NCI-H1694 (cell line): ENCODE data around the gene ANXA8.
"Not testable (repeated sequence)": the region's sequence is repeated elsewhere in the genome, so short reads cannot be mapped to it uniquely, and the experiment has no call there.

Source experiments
- DNase-seq: peaks from one replicate; lab custom pipeline; 2025; lab: John Stamatoyannopoulos, UW

ANXA8 gene

DNA sequence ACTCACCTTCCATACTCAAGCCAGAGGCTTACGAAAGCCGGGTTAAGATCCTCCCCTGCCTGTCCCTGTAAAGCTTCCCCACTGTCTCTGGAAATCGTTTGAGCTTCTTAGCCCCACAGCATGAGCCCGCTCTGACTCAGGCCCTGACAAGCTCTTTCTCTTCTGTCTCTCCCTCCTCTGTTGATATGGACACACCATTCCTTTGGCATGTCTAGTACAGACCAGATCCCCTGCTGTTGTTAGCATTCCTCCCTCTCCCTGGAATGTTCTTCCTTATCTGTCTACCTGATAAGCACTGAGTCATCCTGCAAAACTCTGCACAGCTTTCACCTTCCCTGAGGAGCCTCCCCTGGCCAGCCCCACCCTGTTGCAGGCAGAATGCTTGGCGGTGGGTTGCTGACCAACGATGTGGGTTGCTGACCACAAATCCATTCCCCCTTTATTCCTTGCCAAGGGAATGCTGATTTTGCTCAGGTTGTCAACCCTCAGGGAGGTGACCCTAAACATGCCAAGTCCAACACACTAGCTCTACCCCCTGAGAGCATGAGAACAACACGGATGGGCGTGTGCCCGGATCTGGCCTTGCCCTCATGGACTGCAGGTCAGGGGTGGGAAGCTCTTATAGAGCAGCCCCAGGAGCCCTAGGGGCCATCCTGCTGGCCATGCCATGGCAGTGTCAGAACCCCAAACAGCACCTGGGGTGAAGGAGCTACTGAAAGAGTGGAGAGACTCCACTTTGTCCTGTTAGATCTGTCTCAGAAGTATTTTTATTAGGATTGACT, 21.1 kb downstream of the ANXA8 start:
- DNase-seq, result not testable (repeated sequence)

DNA sequence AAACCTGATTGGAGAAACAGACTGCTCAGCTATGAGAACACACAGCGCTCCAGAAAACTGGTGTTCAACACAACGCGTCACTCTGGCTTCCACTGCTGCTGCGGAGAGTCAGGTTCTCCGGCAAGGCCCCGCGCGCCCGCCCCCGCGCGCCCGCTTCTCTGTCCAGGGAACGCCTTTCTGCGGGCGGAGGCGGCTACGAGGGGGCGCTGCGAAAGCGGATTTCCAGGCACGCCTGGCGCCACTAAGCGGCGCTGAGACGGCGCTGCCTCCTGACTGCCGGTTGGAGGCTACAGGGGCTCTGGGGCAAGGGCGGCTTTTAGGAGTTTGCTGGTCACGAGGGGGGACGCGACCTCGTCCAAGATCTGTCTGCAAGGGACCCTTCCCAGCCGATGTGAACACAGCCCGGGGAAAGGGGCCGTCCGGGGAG, 22.6 kb downstream of the ANXA8 start:
- DNase-seq, result not testable (repeated sequence)

DNA sequence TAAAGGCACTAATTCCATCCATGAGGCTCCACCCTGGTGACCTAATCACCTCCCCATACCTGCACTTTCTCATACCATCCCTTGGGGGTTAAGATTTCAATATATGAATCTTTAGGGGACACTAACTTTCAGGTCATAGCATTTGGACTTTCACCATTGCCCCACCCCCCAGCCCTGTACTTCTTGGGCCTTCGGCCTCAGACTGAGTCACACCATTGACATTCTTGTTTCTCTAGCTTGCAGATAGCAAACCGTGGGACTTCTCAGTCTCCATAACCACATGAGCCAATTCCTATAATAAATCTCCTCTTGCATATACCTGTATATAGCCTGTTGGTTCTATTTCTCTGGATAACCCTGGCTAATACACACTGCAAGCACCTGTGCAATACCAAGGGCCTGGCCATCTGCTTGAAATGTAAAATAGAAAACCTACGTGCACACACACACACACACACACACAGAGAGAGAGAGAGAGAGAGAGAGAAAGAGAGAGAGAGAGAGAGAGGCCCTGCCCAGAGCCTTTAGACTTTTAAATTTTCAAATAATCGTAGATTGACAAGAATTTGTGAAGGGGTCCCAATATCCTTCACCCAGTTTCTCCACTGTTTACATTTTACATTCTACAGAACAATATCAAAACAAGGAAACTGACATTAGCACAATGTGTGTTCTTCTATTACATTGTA, 25.3 kb downstream of the ANXA8 start:
- no peak for DNase-seq

DNA sequence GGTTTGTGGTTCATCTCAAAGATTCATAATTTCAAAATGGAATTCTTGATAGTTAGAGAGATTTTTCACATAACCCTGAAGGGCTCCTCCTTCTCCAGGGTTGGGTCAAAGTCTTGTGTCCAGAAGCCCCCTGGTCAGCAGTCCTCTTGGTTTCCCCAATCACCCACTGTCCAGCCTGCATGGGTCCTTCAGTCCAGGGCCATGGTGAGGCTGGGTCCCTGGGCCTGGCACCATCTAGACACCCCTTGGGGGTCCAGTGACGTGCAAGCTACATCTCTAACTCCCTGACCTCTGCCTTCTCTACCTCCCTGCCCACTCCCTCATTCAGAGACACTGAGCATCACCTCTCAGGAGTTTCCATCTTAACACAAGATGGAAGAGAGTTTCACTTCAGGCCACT, 26.1 kb downstream of the ANXA8 start:
- no peak for DNase-seq

DNA sequence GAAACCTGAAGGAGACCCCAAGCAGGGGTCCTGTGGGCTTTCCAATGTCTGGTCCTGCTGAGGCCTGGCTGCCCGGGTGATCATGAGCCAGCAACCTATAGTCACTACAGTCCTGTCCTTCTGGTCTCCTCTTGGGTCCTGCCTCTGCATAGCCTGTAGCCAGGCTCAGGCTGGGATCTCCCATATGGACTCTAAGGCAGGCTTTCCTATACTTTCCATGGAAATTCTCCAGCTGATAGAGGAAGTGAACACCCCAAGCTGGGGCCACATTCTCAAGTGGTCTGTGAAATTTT, 26.4 kb downstream of the ANXA8 start:
- no peak for DNase-seq

DNA sequence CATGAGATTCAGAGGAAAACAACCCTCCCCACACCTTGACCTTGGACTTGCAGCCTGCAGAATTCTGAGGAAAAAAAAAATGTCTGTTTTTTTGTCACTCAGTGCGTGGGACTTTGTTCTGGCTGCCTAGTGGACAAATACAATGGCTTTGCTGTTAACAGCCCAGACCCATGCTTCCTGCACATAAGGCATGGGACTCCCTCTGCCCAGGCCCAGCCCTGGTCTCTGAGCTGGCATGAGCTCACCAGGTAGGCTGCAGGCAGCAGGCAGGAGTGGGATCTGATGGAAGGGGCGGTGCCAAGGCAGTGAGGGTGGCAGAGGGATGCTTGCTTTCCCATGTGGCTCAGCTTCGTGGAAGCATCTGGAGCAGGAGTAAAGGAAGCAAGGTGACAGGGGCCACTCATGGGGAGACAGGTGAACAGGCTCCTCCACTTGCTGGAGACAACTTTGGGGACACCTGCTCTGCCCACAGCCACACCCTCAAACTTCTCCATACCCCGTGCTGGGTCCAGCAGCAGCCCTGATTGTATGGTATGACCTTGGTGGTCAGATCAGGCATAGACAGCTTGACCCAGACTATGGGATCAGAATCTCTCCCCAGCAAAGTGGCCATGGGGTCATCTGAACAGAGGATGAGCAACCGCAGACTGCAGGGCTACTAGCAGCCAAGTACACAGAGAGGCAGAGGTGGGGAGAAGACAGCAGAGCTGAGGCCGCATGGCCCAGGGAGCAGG, 27.0 kb downstream of the ANXA8 start:
- DNase-seq, result no peak

DNA sequence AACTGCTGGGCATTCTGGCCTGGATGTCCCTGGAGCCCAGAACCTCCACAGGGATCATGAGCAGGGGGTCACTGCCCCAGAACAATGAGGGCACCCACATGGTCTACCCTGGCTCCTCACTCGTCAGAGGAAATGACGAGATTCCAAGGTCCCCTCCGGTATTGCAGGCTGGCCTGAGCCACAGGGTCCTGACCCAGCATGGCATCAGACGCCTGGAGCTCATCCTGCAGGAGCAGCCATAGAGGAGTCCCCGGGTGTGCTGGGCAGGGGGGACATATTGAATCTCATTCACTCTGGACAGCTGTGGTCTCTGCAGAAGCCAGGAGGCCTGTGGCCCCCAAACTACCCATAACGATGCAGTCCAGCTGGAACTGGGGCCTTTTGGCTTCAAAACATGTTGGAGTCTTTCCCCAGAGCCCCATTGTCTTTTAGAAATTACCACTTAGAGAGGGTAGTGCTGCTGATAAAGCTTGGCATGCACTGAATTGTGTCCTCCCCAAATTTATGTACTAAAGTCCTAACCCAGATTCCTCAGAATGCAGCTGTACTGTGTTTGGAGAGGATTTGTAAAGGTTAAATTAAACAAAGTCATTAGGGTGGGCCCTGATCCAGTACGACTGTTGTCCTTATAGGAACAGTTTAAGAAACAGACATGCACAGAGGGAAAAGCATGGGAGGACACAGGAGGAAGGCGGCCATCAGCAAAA, 27.7 kb downstream of the ANXA8 start:
- no peak for DNase-seq

DNA sequence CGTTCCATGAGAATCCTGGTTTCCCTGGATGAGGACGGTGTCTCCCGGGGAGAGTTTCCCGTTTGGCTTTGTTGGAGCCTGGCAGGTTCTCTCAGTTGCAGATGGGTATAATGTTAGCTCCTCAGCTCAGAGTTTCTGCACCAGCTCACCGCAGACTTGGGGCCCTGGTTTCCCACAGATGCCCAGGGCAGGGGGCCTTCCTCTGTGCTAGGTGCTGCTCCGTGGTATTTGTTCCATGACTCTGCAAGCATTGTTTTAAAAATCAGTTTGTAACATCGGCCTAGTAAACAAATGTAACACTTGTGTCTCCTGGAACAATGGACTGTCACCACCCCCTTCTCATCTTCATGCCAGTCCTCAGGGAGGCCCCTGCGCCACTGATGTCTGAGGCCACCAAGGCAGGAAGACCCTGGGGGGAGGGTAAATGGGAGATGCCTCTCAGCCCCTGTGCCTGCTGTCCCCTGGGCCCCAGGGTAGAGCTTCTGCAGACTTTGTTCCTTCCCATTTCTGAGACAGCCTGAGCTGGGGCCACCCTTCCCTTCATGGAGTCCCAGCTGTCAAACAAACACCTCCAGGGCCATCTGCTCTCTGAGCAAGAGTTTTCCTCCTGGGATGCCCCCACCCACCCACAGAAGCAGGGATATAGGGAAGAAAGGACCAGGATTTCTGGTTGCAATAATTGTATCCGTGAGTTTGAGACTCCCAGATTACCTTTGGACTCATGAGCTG, 28.4 kb downstream of the ANXA8 start:
- DNase-seq, result not testable (repeated sequence)

DNA sequence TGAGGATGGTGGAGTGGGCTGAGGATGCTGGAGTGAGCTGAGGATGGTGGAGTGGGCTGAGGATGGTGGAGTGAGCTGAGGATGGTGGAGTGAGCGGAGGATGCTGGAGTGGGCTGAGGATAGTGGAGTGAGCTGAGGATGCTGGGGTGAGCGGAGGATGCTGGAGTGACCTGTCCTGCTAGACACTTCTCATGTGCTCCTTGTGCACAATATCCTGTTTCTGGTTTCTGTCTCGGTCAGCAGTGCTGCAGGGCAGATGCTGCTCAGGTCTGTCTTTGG, 29.2 kb downstream of the ANXA8 start:
- DNase-seq, result no peak

DNA sequence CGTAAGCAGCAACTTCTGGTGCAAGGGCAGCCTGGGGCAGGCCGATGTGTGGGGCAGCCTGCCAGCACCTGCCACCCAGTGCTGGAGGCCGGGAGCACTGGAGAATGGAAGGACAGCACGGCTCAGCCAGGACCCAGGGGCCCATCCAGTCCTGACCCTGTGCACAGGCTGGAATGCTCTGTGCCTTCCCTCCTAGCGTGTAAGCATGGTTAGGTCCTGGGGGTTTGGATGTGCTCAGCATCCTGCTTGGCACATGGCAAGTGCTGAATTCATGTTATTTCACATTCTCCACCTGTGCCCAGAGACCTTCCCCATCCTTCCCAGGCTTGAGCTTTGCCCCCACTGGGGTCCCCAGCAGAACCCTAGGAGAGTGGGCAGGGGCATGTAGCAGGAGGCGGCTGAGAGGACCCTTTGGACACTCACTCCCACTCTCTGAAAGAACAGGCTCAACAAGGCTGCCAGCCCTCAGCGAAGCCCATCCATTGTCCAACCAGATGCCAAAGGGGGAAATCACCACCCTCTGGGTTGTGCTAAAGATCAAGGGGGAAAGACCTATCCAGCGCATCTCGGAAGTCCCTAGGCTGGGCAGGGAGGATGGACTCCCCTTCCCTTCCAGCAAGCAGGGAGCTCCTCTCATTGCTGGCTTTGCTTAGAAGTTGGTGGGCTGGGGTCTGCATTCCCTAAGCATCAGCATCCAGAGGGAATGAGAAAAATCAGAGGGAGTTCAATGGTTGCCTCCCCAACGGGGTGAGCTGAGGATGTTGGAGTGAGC, 29.7 kb downstream of the ANXA8 start:
- no peak for DNase-seq

DNA sequence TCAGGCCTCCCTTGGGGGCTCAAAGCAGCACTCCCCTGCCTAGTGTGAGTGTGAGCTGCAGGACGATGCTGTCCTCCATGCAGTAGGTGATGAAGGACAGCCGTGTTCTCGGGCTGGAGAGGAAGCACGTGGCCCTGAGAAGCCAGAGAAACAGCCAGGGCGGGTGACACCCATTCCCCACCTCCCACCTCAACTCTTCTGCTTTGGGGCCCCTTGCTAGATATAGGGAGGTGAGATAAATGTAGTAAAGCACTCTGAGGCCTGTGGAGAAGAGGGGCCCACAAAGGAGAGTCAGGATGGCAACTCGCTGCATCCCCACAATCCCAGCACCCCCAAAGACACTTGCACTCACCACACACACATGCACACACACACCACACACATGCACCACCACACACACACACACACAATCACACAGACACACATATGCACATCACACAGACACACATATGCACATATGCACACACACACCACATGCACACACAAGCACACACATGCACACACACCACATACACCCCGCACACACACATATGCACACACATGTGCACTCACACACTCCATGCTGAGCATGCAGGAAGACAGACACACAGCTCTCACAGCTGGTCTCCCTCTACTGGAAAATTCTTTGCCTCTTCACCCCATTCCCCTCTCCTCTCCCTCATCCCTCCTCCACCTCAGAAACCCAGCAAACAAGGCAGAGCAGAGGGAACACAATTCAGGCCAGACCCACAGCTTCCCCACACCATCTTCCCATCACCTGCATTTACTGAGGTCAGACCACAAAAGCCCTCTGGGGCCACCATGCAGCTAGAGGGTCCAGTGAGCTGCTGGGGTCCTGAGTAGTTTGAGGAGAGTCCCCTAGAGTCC, 30.5 kb downstream of the ANXA8 start:
- no peak for DNase-seq

DNA sequence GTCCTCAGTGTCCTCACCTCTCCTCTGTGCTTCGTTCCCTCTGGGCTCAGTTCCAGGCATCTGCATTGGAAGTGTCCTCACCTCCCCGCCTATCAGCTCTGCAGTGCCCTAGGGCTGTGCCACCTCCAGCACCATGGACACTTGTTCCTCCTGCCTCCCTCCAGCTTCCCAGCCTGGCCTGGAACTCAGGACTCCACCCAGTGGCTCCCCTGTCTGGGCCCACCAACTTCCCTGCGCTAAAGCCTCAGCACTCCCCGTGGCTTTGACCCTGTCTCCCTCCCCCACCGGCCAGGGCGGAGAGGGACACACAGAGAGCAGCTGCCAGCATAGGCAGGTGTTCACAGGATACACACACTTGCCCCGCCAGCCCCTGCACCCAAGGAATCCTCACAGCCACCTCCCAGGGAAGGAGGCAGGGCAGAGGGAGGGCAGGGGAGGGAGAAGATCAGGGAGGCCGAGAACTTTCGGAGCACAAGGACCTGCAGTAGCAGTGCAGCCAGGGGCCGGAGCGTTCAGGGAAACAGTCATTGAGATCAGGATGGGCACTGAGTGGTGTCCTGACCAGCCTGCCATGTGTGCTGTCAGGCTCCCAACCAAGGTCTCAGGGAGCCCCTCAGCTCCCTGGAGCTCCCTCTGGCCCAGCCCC, 31.3 kb downstream of the ANXA8 start:
- DNase-seq, result no peak

DNA sequence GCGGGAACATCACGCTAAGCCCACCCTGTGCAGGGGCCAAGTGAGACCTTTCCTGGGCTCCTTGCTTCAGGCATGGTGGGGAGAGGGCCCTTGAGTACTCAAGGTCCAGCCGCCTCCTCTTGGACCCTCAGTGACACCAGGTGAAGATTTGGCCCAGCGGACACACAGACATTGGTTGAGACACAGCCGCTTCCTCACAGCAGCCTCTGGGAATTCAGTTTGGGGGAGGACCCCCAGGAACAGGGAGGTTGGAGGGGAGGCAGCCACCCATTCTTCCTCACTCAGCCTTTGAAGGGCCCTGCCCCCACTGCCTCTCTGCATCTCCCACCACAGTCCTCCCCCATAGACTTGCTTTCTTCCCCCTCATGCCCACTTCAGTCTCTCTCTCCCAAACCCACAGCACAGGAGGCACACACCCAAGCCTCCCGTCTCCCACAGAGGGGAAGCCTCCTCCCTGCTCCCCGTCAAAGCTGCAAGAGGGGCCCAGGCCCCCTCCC, 31.9 kb downstream of the ANXA8 start:
- DNase-seq, result no peak

DNA sequence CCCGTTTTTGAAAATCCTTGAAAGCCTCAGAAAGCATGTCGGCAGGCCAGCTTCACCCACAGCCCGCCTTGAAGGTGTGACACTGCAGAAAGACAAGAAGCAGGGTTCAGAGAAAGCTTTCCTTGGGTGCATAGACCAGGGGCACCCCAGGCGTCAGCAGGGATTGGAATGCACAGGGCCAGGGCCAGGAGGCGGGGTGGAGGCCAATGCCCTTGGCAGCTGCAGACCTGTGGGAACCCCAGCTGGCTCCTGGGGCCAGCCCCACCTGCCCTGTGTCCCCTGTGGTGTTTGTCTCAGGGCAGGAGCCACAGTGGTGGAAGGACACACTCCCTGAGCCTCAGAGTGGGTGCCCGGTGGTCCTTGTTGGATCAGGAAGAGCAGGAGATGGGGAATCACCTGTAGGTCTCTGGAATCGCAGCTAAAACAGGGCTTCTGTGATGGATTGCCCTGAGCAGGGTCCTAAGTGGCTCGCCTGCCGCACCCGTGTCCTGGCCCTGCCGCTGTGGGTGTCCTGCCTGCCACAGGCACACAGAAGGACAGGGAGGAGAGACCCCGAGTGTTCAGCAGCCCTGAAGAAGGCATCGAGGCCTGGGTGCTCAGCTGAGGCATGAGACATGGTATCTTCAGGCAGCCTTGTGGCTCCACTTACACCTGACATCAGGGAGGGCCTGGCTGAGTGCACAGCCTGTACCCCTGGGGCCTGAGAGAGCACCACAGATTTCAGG, 32.5 kb downstream of the ANXA8 start:
- DNase-seq, result no peak

DNA sequence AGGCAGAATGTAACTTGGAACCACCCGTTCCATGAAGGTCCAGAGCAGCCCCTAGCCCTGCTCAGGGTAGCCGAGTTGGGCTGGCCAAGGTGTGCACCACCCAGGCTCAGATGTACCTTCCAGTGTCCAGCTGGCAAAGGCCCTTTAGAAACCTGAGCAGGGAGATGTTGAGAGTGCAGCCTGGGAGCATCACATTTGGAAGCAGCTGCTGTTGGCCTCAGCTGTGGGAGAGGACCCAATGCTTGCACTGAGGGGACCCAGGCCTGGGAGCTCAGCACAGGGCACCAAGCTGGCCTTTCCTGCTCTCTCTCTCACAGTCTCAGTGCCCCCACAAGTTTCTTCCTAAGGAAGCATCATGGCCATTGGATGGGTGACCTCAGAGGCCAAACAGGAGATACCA, 33.5 kb downstream of the ANXA8 start:
- no peak for DNase-seq

DNA sequence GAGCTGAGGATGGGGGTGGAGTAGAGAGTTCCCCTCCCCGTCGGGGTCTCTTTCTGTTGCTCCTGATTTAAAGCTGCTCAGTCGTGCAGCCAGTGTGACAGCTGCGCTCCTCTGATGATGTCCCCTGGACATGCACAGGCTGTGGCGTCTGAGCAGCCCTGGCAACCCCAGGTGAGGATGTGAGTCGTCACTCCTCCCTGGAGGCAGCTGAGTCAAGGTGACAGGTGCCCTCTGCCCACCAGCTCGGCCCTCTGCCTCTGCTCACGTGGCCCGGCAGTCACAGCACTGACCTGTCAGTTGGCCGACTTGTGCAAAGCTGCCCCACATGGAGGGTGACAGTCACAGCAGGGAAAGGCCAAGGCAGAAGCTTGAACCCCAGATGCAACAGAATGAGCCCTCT, 33.9 kb downstream of the ANXA8 start:
- DNase-seq, result no peak

DNA sequence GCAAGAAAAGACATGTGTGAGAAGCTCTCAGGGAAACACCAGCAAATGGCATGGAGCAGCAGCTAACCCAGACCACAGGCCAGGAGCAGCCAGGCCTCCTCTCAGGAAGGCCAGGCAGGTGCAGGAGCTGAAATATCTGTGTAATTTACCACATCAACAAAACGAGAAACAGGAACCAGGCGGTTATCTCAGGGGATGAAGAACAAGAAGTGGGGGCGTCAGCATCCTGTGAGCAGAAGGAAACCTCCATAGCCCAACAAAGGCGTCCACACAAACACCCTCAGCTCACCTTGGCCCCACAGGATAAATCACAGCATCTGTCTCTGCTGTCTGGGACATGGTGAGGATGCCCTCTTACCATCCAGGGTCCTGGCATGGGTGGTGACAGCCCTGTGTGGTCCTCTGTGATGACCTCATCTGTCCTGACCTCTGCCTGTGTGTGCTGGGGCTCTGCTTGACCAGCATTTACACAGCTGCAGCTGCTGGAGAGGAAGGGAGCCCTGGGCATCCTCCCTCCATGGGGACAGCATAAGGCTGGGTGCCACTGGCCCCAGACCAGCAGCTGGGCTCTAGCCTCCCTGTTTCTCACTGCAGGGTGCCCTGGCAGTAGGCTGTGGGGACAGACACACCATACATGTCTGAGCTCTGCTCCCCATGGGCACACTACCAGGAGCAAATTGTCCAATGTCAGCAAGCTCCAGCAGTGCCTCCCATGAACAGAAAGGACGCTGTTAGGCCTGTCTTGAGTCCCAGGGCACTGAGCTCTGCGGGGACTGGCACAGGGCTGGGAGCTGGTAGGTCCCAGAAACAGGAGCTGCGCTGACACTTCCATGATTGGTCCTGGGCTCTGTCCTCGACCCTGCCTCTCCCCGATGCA, 34.6 kb downstream of the ANXA8 start:
- DNase-seq, result no peak

DNA sequence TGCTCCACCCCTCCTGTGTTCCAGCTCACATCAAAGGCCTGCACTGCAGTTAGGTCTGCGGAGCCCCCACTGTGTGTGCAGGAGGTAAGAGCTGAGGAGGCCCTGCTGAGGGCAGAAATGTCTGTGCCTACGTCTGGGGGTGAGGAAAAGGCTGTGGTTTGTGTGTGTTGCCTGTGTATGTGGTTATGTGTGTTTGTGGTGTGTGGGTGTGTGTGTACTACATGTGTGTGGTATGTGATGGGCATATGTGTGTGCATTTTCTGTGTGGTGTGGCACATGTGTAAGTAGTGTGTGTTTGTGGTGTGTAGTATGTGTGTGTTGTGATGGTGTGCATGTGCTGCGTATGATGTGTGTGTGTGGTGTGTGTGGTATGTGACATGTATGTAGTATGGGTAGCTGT, 36.2 kb downstream of the ANXA8 start:
- no peak for DNase-seq
